LoVo (cell line): ENCODE data around the gene HMSD.

Experiments
- DNase-seq: peaks from one replicate; pipeline ENCODE4 v3.0.0-alpha.2; 2016; ENCODE audit warnings: low spot score

HMSD gene

DNA sequence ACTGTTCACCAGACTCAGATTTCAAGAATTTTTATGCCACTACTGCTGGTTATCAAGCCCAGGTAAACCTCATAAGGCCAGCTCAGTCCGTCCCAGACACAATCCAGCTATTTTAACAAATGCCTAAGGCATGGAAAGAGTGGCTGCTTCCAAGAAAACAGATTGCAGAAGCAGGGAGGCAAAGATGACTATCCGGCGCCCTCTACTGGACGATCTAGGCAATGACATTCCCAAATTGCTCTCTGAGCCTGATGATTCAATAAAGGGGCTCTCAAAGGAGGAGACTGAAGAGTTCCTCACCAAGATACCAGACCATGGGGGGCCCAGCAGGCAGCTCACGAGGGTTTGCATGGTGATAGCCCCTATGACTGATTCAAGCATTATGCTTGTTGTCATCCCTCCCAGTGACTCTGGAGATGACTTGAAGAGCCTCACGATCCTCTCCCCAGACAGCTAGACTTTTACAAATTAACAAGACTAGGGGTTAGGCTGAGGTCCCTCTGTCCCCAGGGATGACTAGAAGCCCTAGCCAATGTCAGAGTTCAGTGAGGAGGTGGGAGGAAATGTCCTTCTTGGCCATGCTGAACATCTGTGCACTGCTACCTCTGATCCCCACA is 45.8 kb downstream of the HMSD start:
- peak; percentile 19 for DNase-seq

DNA sequence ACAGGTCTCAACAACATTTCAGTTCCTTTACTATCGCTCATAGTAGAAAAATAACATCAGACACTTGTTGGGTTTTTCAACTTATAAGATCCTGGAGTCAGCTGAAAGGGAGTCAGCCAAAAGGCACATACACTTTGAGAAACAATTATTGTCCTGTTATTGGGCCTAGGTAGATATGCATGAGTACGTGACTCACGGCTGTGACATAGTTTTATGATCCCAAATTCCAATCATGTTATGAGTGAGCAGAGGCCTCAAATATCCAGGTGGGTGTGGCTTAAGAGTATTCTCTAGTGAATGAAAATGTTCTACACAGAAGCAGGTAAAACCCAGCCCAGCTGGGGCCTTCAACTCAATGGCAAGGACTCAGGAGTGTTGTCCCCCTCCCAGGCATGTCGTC is 47.9 kb downstream of the HMSD start:
- DNase-seq = peak; percentile 11

DNA sequence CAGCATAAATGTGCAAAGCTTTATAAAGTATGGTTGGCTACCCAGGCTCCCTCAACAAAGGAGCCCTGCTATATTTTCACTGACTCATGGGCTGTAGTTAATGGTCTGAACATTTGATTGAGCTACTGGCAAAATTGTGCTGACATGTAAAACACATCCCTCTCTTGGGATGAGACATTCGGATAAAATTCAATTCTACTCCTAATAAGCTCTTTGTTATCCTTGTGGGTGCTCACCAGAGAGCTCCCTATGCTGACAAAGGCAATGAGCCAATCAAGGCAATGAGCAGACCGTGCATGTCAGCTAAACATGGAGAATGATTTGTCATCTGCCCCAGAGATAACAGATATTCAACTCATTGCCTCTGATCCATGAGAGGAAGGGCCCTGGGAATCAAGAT is 48.5 kb downstream of the HMSD start:
- no peak for DNase-seq

DNA sequence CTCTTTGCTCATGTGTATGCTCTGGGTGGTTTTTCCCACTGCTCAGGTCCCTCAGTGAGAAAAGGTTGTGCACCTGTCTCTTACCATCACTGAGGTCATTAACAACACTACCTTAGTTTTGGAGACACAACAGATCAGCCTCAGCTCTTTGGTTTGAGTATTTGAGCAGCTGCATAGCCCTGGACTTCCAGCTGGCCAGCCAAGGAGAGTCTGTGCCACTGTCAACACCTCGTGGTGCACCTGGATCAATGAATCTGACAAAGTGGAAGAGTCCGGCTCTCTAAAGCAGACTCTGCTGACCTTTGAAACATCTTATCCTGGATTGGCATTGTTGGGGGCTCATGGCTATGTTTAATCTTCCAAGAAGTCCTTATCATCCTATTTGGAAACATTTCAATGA is 50.8 kb downstream of the HMSD start:
- DNase-seq = no peak

DNA sequence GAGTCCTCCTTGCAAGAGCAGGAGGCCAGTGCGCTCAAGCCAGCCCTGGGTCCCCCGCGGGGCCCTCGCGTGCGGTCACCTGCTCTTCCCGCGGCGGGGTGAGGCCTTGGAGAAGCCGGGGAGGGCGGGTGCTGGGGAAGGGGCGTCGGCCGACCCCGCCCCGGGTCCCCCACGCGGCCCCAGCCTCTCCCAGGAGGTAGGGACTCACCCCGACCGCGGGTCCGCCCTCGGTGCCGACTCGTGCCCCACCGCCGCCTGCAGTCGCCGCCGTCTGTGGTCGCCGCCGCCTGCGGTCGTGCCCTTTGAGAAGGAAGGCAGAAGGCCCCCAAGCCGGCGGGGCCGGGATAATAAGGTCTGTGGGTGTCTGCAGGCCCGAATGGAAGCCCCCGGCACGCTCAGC is 53.5 kb downstream of the HMSD start:
- DNase-seq = no peak

DNA sequence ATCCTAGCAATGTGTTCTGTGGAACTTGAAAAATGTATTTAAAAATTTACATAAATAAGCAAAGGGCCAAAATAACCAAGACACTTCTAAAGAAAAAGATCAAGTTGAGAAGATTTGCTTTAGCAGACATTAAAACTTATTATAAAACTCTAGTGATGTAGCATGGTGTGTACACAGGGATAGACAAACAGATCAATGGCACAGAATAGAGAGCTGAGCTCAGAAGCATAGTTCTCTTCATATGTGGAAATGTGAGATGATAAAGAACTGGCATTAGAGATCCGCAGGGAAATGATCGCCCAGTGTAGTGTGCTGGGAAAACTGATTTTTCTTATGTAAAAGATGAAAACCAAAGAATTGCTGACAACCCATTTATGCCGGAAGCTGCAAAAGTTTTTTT is 60.2 kb downstream of the HMSD start:
- DNase-seq = no peak
